Measurements from ENCODE around the gene TCEANC. TPM values are rescaled to one million over a fixed set of nuclear protein-coding genes. Genes with fewer than 3 reads are reported as not detected.
A peak's percentile ranks its signal among the peaks of the same experiment; 100 is the strongest.

TCEANC gene
- total RNA-seq, 3 donors from 2014 or later = 4.6 to 7.8 (median 5.2) TPM

DNA sequence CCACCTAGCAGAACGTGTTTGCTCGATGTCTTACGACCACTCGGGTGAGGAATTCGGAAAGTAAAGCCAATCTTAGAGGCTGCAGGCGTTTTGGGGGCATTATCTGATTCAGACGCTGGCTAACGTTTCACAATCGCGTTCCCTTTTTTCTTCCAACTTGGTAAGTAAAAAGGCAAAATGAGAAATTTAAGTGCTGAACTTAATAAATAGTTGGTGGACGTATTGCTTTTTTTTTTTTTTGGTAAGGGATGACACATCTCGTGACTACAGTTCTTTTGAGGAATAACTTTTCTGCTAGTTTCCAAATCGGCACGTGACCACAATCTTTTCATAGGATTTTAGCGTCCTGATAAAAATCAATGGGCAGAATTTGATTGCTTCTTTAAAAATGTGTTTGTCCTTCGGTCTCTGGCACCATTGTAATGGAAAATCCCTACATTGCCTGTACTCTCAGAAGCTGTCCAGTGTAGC is 36.8 kb downstream of the TCEANC start:
- H3K27ac ChIP-seq = peak overlapping the region; percentile 91 to 96
- intact Hi-C loops (cut with DNase I; ENCODE audit: low total_unique reads) = no loop called here

DNA sequence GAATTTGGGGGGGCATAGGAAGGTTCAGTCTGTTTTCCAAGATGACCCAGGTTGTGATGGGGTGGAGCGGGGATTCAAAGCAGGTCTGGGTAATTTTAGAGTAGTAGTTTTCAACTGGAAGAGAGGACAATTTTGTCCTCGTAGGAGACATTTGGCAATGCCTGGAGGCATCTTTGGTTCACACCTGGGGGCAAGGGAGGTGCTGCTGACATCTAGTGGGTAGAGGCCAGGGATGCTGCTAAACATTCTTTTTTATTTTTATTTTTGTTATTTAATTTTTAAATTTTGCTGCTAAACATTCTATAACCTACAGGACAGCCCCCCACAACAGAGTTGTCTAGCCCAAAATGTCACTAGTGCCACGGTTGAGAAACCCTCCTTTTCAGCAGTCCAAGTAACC is 37.9 kb downstream of the TCEANC start:
- no peak for DNase-seq (ENCODE audit: low spot score in 2 of 2)
- Histone ChIP-seq H3K4me3 (peak overlapping the region; percentile 70 to 78 (median 72)), H3K4me1 (no peaks in the 10 kb centered on the region), H3K27me3 (peaks cover 0 to 48% of the 10 kb centered on the region in 2 donors), H3K36me3 (no peaks in the 10 kb centered on the region), H3K9me3 (no peaks in the 10 kb centered on the region), H3K27ac (peak overlapping the region; percentile 91 to 96)
- no peak for TF ChIP-seq POLR2AphosphoS5 (IDR thresholded peaks at IDR 0.05)
- TF ChIP-seq, protein P1, sequence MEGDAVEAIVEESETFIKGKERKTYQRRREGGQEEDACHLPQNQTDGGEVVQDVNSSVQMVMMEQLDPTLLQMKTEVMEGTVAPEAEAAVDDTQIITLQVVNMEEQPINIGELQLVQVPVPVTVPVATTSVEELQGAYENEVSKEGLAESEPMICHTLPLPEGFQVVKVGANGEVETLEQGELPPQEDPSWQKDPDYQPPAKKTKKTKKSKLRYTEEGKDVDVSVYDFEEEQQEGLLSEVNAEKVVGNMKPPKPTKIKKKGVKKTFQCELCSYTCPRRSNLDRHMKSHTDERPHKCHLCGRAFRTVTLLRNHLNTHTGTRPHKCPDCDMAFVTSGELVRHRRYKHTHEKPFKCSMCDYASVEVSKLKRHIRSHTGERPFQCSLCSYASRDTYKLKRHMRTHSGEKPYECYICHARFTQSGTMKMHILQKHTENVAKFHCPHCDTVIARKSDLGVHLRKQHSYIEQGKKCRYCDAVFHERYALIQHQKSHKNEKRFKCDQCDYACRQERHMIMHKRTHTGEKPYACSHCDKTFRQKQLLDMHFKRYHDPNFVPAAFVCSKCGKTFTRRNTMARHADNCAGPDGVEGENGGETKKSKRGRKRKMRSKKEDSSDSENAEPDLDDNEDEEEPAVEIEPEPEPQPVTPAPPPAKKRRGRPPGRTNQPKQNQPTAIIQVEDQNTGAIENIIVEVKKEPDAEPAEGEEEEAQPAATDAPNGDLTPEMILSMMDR (IDR thresholded peaks at IDR 0.05) = no peak
- TF ChIP-seq POLR2A (IDR thresholded peaks at IDR 0.05) = no peak
- intact Hi-C loops (cut with DNase I; ENCODE audit: low total_unique reads) = no loop called here

More for the DNA sequence above, 36.8 kb downstream of the TCEANC start:
- DNase-seq (ENCODE audit: low spot score in 2 of 2) = no peak
- H3K9me3 ChIP-seq = no peaks in the 10 kb centered on the region
- no peaks in the 10 kb centered on the region for H3K36me3 ChIP-seq
- H3K4me3 ChIP-seq = peak overlapping the region; percentile 70 to 78 (median 72)
- no peak for TF ChIP-seq POLR2A (IDR thresholded peaks at IDR 0.05)
- TF ChIP-seq, protein P1 (IDR thresholded peaks at IDR 0.05) = no peak
- TF ChIP-seq POLR2AphosphoS5 (IDR thresholded peaks at IDR 0.05) = no peak
- no peaks in the 10 kb centered on the region for H3K4me1 ChIP-seq
- H3K27me3 ChIP-seq = peaks cover 0 to 38% of the 10 kb centered on the region in 2 donors

DNA sequence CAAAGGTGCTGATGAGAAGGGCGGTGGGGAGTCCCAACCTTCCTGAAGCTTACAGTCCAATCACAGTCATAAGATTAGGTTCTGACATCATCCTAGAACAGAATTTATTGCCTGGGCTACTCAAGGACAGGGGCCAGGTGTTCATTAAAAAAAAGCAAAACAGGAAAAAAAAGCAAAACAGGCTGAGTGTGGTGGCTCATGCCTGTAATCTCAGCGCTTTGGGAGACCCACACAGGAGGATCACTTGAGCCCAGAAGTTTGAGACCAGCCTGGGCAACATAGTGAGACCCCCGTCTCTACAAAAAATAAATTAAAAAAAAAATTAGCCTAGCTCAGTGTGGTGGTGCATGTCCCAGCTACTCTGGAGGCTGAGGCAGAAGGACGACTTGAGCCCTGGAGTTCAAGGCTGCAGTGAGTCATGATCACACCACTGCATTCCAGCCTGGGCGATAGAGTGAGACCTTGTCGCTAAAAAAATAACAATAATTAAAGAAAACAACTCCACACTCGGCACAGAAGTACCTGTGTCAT is 39.0 kb downstream of the TCEANC start:
- H3K4me1 ChIP-seq = no peaks in the 10 kb centered on the region
- no peak for DNase-seq (ENCODE audit: low spot score in 2 of 2)
- no peaks in the 10 kb centered on the region for H3K36me3 ChIP-seq
- H3K4me3 ChIP-seq = no peak overlapping the region
- intact Hi-C loops (cut with DNase I; ENCODE audit: low total_unique reads) = no loop called here
- peak overlapping the region in 1 of 2 donors; percentile 54 for H3K27ac ChIP-seq
- TF ChIP-seq POLR2AphosphoS5 (IDR thresholded peaks at IDR 0.05) = no peak
- TF ChIP-seq POLR2A (IDR thresholded peaks at IDR 0.05) = no peak
- TF ChIP-seq, protein P1 (IDR thresholded peaks at IDR 0.05) = no peak
- H3K9me3 ChIP-seq = no peaks in the 10 kb centered on the region
- peaks cover 0 to 45% of the 10 kb centered on the region in 2 donors for H3K27me3 ChIP-seq

DNA sequence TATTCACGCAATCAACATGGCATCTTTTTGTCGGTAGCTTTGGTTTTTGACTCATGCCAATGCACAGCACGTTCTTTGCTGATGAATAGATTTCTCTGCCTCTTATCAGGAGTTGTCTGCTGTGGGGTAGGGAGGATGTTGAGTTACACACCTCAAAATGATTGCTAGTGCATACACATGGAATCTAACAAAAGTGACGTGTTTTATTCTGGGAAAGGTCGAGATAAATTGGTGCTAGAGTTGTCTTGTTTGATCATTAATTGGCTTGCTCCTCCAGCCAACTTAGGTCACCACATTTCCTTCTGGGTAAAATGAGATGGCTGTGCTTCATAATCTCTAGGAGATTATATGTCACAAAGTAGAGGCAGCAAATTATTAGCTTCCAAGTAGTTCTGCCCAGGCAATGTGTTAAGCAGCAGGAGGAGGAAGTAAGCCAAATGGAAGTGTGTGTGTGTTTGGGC is 39.9 kb downstream of the TCEANC start:
- intact Hi-C loops (cut with DNase I; ENCODE audit: low total_unique reads) = no loop called here
- Histone ChIP-seq H3K36me3 (no peaks in the 10 kb centered on the region), H3K4me1 (no peaks in the 10 kb centered on the region), H3K4me3 (peak overlapping the region in 1 of 3 donors; percentile 32), H3K9me3 (no peaks in the 10 kb centered on the region), H3K27ac (peak overlapping the region; percentile 54 to 60), H3K27me3 (peaks cover 0 to 37% of the 10 kb centered on the region in 2 donors)
- TF ChIP-seq POLR2AphosphoS5 (IDR thresholded peaks at IDR 0.05) (no peak), POLR2A (IDR thresholded peaks at IDR 0.05) (no peak)
- TF ChIP-seq, protein P1 (IDR thresholded peaks at IDR 0.05) = no peak
- DNase-seq (ENCODE audit: low spot score in 2 of 2) = no peak

DNA sequence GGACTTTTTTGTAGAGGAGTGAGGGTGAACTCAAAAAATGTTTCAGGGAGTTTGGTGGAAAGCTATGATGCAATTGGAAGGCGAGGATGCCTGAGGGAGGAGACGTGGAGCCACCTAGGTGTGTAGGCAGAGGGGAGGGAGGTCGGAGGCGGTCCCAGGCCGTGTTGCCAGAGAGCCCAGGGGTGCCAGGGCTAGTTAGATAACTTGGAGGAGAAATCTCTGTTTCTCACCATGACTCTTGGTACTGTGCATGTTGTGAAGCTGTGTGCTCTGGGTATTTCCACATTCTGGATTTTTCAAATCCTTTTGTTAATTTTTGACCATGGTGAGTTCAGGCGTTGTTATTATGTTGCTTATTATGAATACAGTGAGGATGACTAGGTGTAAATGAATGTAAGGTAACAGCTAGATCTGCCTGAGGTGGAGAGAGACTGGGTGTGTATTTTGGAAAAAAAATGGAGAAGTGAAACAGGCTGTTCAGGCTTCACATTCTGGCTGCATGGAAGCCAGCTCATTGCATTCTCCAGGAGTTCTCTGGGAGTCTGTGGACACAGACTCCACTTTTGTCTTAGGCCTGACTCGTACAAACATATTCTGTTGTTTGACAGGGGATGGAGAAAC is 40.5 kb downstream of the TCEANC start:
- H3K36me3 ChIP-seq = no peaks in the 10 kb centered on the region
- peak overlapping the region; percentile 54 to 60 for H3K27ac ChIP-seq
- H3K27me3 ChIP-seq = peaks cover 0 to 37% of the 10 kb centered on the region in 2 donors
- H3K4me1 ChIP-seq = no peaks in the 10 kb centered on the region
- DNase-seq (ENCODE audit: low spot score in 2 of 2) = peak in 1 of 2 donors; percentile 51
- no peaks in the 10 kb centered on the region for H3K9me3 ChIP-seq
- H3K4me3 ChIP-seq = peak overlapping the region in 1 of 3 donors; percentile 32
- intact Hi-C loops (cut with DNase I; ENCODE audit: low total_unique reads) = no loop called here
- TF ChIP-seq POLR2A (IDR thresholded peaks at IDR 0.05) = no peak
- TF ChIP-seq, protein P1 (IDR thresholded peaks at IDR 0.05) = no peak
- no peak for TF ChIP-seq POLR2AphosphoS5 (IDR thresholded peaks at IDR 0.05)
